Subcutaneous abdominal adipose tissue (tissue), 5 donors: Measurements from ENCODE around the gene DLG3.
"Not testable (repeated sequence)": the region's sequence is repeated elsewhere in the genome, so short reads cannot be mapped to it uniquely, and the experiment has no call there.

Experiments used
- H3K27ac ChIP-seq: one replicate; pipeline ENCODE4 v1.7.0; 2013; ENCODE audit warnings: low read depth, mild to moderate bottlenecking, inconsistent platforms, low read length, moderate library complexity
- H3K27me3 ChIP-seq, 5 donors: one replicate each; pipeline ENCODE4 v1.7.0; 2013; ENCODE audit warnings: low read length in 5 of 5, inconsistent platforms in 1 of 5; ENCODE audit not compliant: control insufficient read depth in 5 of 5, insufficient read depth in 4 of 5
- H3K36me3 ChIP-seq, 5 donors: one replicate each; pipeline ENCODE4 v1.7.0; 2013; ENCODE audit warnings: low read length in 5 of 5; ENCODE audit not compliant: control insufficient read depth in 5 of 5, insufficient read depth in 5 of 5
- H3K4me1 ChIP-seq, 5 donors: one replicate each; pipeline ENCODE4 v1.7.0; 2013; ENCODE audit warnings: low read length in 5 of 5, mild to moderate bottlenecking in 3 of 5, moderate library complexity in 1 of 5; ENCODE audit not compliant: control insufficient read depth in 5 of 5, insufficient read depth in 5 of 5
- H3K4me3 ChIP-seq, 5 donors: one replicate each; pipeline ENCODE4 v1.7.0; 2013; ENCODE audit warnings: low read length in 5 of 5, low read depth in 1 of 5
- H3K9ac ChIP-seq, 5 donors: one replicate each; pipeline ENCODE4 v1.7.0; 2013; ENCODE audit warnings: low read length in 5 of 5, mild to moderate bottlenecking in 4 of 5, moderate library complexity in 3 of 5
- H3K9me3 ChIP-seq, 5 donors: one replicate each; pipeline ENCODE4 v1.7.0; 2013; ENCODE audit warnings: low read length in 5 of 5; ENCODE audit not compliant: control insufficient read depth in 5 of 5
- donor health status: healthy.
- donor health status: healthy.
- donor health status: healthy.
- donor health status: healthy.
- donor health status: healthy.

Gene DLG3

GRCh38 chrX:70508296-70508911 is 63.8 kb downstream of the DLG3 start:
- Histone ChIP-seq H3K27me3 (peaks cover 0 to 26% (median 18%) of the 10 kb centered on the region in 5 donors), H3K4me1 (no peaks in the 10 kb centered on the region), H3K27ac (no peak overlapping the region), H3K36me3 (no peaks in the 10 kb centered on the region), H3K9me3 (no peaks in the 10 kb centered on the region), H3K4me3 (no peak overlapping the region), H3K9ac (no peak overlapping the region)

GRCh38 chrX:70509078-70509477 is 64.4 kb downstream of the DLG3 start:
- Histone ChIP-seq H3K27me3 (peaks cover 0 to 26% (median 18%) of the 10 kb centered on the region in 5 donors), H3K4me3 (no peak overlapping the region), H3K9me3 (no peaks in the 10 kb centered on the region), H3K9ac (no peak overlapping the region), H3K27ac (no peak overlapping the region), H3K4me1 (no peaks in the 10 kb centered on the region), H3K36me3 (no peaks in the 10 kb centered on the region)

- not testable (repeated sequence) for H3K9ac ChIP-seq, H3K4me1 ChIP-seq, H3K36me3 ChIP-seq, H3K27ac ChIP-seq, H3K4me3 ChIP-seq, H3K9me3 ChIP-seq, H3K27me3 ChIP-seq
Measured at GRCh38 chrX:70515270-70515669, 70.6 kb downstream of the DLG3 start.

GRCh38 chrX:70515692-70516091 is 71.1 kb downstream of the DLG3 start:
- H3K27me3 ChIP-seq, H3K9ac ChIP-seq, H3K9me3 ChIP-seq, H3K36me3 ChIP-seq, H3K4me1 ChIP-seq, H3K27ac ChIP-seq, H3K4me3 ChIP-seq: not testable (repeated sequence)

GRCh38 chrX:70525733-70526132 is 81.1 kb downstream of the DLG3 start:
- Histone ChIP-seq H3K4me3 (no peak overlapping the region), H3K9ac (no peak overlapping the region), H3K4me1 (no peaks in the 10 kb centered on the region), H3K27me3 (peaks cover 3 to 15% (median 8%) of the 10 kb centered on the region in 5 donors), H3K27ac (no peak overlapping the region), H3K36me3 (no peaks in the 10 kb centered on the region), H3K9me3 (peaks cover 0 to 4% (median 3%) of the 10 kb centered on the region in 5 donors)

GRCh38 chrX:70527053-70527452 is 82.4 kb downstream of the DLG3 start:
- Histone ChIP-seq H3K27ac (no peak overlapping the region), H3K4me1 (no peaks in the 10 kb centered on the region), H3K36me3 (no peaks in the 10 kb centered on the region), H3K9ac (no peak overlapping the region), H3K27me3 (peaks cover 3 to 17% (median 6%) of the 10 kb centered on the region in 5 donors), H3K4me3 (no peak overlapping the region), H3K9me3 (no peaks in the 10 kb centered on the region)

GRCh38 chrX:70527610-70528345 is 83.1 kb downstream of the DLG3 start:
- no peaks in the 10 kb centered on the region for H3K4me1 ChIP-seq
- H3K9ac ChIP-seq, result no peak overlapping the region
- H3K9me3 ChIP-seq, result no peaks in the 10 kb centered on the region
- H3K36me3 ChIP-seq, result no peaks in the 10 kb centered on the region
- H3K27ac ChIP-seq, result no peak overlapping the region
- peaks cover 3 to 17% (median 6%) of the 10 kb centered on the region in 5 donors for H3K27me3 ChIP-seq
- no peak overlapping the region for H3K4me3 ChIP-seq

GRCh38 chrX:70535198-70535597 is 90.6 kb downstream of the DLG3 start:
- no peaks in the 10 kb centered on the region for H3K4me1 ChIP-seq
- no peaks in the 10 kb centered on the region for H3K36me3 ChIP-seq
- no peak overlapping the region for H3K4me3 ChIP-seq
- no peak overlapping the region for H3K9ac ChIP-seq
- no peaks in the 10 kb centered on the region for H3K9me3 ChIP-seq
- no peak overlapping the region for H3K27ac ChIP-seq
- H3K27me3 ChIP-seq, result peaks cover 0 to 10% (median 6%) of the 10 kb centered on the region in 5 donors

GRCh38 chrX:70549429-70549828 is 104.8 kb downstream of the DLG3 start:
- no peak overlapping the region for H3K27ac ChIP-seq
- no peaks in the 10 kb centered on the region for H3K36me3 ChIP-seq
- peaks cover 0 to 2% (median 0%) of the 10 kb centered on the region in 5 donors for H3K9me3 ChIP-seq
- H3K4me1 ChIP-seq, result no peaks in the 10 kb centered on the region
- H3K9ac ChIP-seq, result no peak overlapping the region
- peaks cover 0 to 7% (median 2%) of the 10 kb centered on the region in 5 donors for H3K27me3 ChIP-seq
- H3K4me3 ChIP-seq, result no peak overlapping the region

- Histone ChIP-seq H3K27me3 (peaks cover 0 to 7% (median 5%) of the 10 kb centered on the region in 5 donors), H3K36me3 (no peaks in the 10 kb centered on the region), H3K4me3 (no peak overlapping the region), H3K4me1 (no peaks in the 10 kb centered on the region), H3K27ac (no peak overlapping the region), H3K9ac (no peak overlapping the region), H3K9me3 (no peaks in the 10 kb centered on the region)
Measured at GRCh38 chrX:70552130-70552704, 107.6 kb downstream of the DLG3 start.
